Neutrophil (primary cell): ENCODE measurements around the gene MAP3K9.

Experiments used
- H3K27ac ChIP-seq: fragments of 200-600 bp; sonication (generic); 2 replicates; pipeline ENCODE4 v1.5.1; 2016; ENCODE audit warnings: mild to moderate bottlenecking, moderate library complexity
- H3K27me3 ChIP-seq: fragments of 200-600 bp; sonication (generic); 2 replicates; pipeline ENCODE4 v1.6.0; 2016; ENCODE audit warnings: mild to moderate bottlenecking
- H3K36me3 ChIP-seq: fragments of 200-600 bp; sonication (generic); 2 replicates; pipeline ENCODE4 v1.5.1; 2017
- H3K4me1 ChIP-seq, 2 experiments: fragments of 200-600 bp in 1 of 2; sonication (generic) in 1 of 2; 1 replicate in 1 of 2; 2 replicates in 1 of 2; pipeline versions ENCODE4 v1.5.1 to v1.6.1; 2013 to 2016; ENCODE audit warnings: low read depth in 1 of 2, low read length in 1 of 2, mild to moderate bottlenecking in 1 of 2, moderate library complexity in 1 of 2; ENCODE audit not compliant: control insufficient read depth in 1 of 2, insufficient read depth in 1 of 2
- H3K4me3 ChIP-seq, 2 experiments: fragments of 200-600 bp in 1 of 2; sonication (generic) in 1 of 2; 1 replicate in 1 of 2; 2 replicates in 1 of 2; pipeline ENCODE4 v1.5.1; 2013 to 2016; ENCODE audit warnings: low read depth in 1 of 2, low read length in 1 of 2, mild to moderate bottlenecking in 1 of 2, moderate library complexity in 1 of 2
- H3K9me3 ChIP-seq: fragments of 200-600 bp; sonication (generic); 2 replicates; pipeline ENCODE4 v1.5.1; 2016
- CTCF ChIP-seq: fragments of 200-600 bp; sonication (generic); IDR thresholded peaks from 2 replicates; pipeline ENCODE4 v1.5.1; 2016; ENCODE audit warnings: antibody characterized with exemption

The MAP3K9 gene

DNA sequence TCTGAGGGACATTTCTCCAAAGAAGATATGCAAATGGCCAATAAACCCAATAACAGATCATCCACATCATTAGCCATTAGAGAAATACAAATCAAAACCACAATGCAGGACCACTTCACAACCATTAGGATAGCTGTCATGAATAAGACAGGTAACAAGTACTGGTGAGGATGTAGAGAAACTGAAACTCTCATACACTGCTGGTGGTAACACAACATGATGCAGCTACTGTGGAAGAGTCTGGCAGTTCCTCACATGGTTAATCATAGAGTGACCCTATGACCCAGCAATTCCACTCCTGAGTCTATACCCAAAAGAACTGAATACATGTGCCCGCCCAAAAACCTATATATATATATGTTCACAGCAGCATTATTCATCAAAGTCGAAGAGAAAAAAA is 128.6 kb downstream of the MAP3K9 start:
- no peak for TF ChIP-seq CTCF
- Histone ChIP-seq H3K4me1 (no peaks in the 10 kb centered on the region), H3K4me3 (no peak overlapping the region), H3K27ac (no peak overlapping the region), H3K9me3 (no peaks in the 10 kb centered on the region), H3K36me3 (no peaks in the 10 kb centered on the region), H3K27me3 (no peaks in the 10 kb centered on the region)

DNA sequence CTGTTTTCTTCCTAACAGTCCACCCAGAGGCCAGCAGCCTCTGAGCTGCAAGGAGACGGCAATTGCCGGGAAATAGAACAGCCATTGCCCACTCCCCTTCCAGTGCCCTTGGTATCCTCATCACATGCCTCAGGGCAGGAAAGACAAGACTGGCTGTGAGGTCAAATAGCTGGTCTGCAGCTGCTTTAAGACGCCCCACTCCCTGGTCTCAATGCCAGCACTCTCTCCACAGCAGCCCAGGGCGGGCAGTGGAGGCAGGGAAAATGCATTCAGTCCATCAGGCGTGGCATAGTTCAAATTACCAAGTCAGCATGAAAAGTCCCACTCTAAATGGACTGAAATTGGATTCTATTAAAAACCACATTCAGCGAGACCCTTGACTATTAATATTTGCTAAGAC is 132.0 kb downstream of the MAP3K9 start:
- Histone ChIP-seq H3K4me3 (no peak overlapping the region), H3K4me1 (no peaks in the 10 kb centered on the region), H3K36me3 (no peaks in the 10 kb centered on the region), H3K27me3 (no peaks in the 10 kb centered on the region), H3K27ac (no peak overlapping the region), H3K9me3 (no peaks in the 10 kb centered on the region)
- TF ChIP-seq CTCF: no peak
